Karpas-422 (cell line): ENCODE measurements around the gene ADAMTS9. TPM values are rescaled to one million over a fixed set of nuclear protein-coding genes. Genes with fewer than 3 reads are reported as not detected.

ENCODE experiments used
- DNase-seq: peaks from one replicate; pipeline ENCODE4 v3.0.0-alpha.2; 2015
- H2AFZ ChIP-seq: fragments of 200-600 bp; sonication (generic); 2 replicates; pipeline ENCODE4 v1.6.1; 2014; ENCODE audit warnings: antibody characterized with exemption, low read length, mixed read lengths
- H3K27ac ChIP-seq: fragments of 200-600 bp; sonication (generic); 2 replicates; pipeline ENCODE4 v1.5.1; 2014; ENCODE audit warnings: mild to moderate bottlenecking, low read length, moderate library complexity
- H3K27me3 ChIP-seq: fragments of 200-600 bp; sonication (generic); 2 replicates; pipeline ENCODE4 v1.6.1; 2014; ENCODE audit warnings: low read length, mixed read lengths
- H3K36me3 ChIP-seq: fragments of 200-600 bp; sonication (generic); 2 replicates; pipeline ENCODE4 v1.6.1; 2014; ENCODE audit warnings: low read length, mixed read lengths; ENCODE audit not compliant: insufficient read depth
- H3K4me1 ChIP-seq: fragments of 200-600 bp; sonication (generic); 2 replicates; pipeline ENCODE4 v1.6.1; 2014; ENCODE audit warnings: mild to moderate bottlenecking, low read length, mixed read lengths
- H3K4me2 ChIP-seq: fragments of 200-600 bp; sonication (generic); 2 replicates; pipeline ENCODE4 v1.6.1; 2014; ENCODE audit warnings: low read length, low read depth, mild to moderate bottlenecking; ENCODE audit not compliant: poor library complexity, severe bottlenecking
- H3K4me3 ChIP-seq: fragments of 200-600 bp; sonication (generic); 2 replicates; pipeline ENCODE4 v1.5.1; 2014; ENCODE audit warnings: mild to moderate bottlenecking, antibody characterized with exemption, low read length, mixed read lengths
- H3K79me2 ChIP-seq: fragments of 200-600 bp; sonication (generic); 2 replicates; pipeline ENCODE4 v1.6.1; 2014; ENCODE audit warnings: mild to moderate bottlenecking, low read length, mixed read lengths
- H3K9ac ChIP-seq: fragments of 200-600 bp; sonication (generic); 2 replicates; pipeline ENCODE4 v1.6.0; 2014; ENCODE audit warnings: low read length
- H3K9me2 ChIP-seq: fragments of 200-600 bp; sonication (generic), shearing (Covaris generic); replicated peaks from 2 replicates; pipeline ENCODE4 v1.6.0; 2014; ENCODE audit warnings: mild to moderate bottlenecking, low read length, moderate library complexity; ENCODE audit not compliant: insufficient read depth
- H3K9me3 ChIP-seq: fragments of 300-700, 200-600 bp; sonication (generic); 2 replicates; pipeline ENCODE4 v1.6.1; 2014; ENCODE audit warnings: low read length, mixed read lengths
- H4K20me1 ChIP-seq: fragments of 200-600 bp; sonication (generic); 2 replicates; pipeline ENCODE4 v1.6.1; 2014; ENCODE audit warnings: mild to moderate bottlenecking, antibody characterized with exemption, low read length, low read depth; ENCODE audit not compliant: insufficient read depth
- total RNA-seq: library from RNA; depleted of rRNA; stranded (reverse); fragments of >200 nt; shearing (Covaris generic); gene quantifications from 2 replicates; pipeline ENCODE4 v1.2.3, GENCODE V29; 2014; ENCODE audit warnings: low replicate concordance

The ADAMTS9 gene
- total RNA-seq, 1 experiment from 2014 or later: not detected

GRCh38 chr3:64578062-64578770 is 109.6 kb downstream of the ADAMTS9 start:
- no peak overlapping the region for H3K9ac ChIP-seq
- H3K36me3 ChIP-seq: no peaks in the 10 kb centered on the region

GRCh38 chr3:64576211-64576775 is 111.5 kb downstream of the ADAMTS9 start:
- DNase-seq: no peak
- Histone ChIP-seq H3K4me1 (no peaks in the 10 kb centered on the region), H3K9me3 (no peaks in the 10 kb centered on the region), H4K20me1 (no peaks in the 10 kb centered on the region), H3K9ac (no peak overlapping the region), H3K27me3 (no peaks in the 10 kb centered on the region), H2AFZ (no peak overlapping the region), H3K4me2 (no peak overlapping the region), H3K79me2 (no peaks in the 10 kb centered on the region), H3K27ac (no peak overlapping the region), H3K36me3 (no peaks in the 10 kb centered on the region), H3K9me2 (no peaks in the 10 kb centered on the region), H3K4me3 (no peak overlapping the region)

More at GRCh38 chr3:64578062-64578770, 109.6 kb downstream of the ADAMTS9 start:
- Histone ChIP-seq H3K27me3 (no peaks in the 10 kb centered on the region), H2AFZ (no peak overlapping the region), H3K9me2 (no peaks in the 10 kb centered on the region), H3K4me1 (no peaks in the 10 kb centered on the region), H3K9me3 (no peaks in the 10 kb centered on the region), H3K27ac (no peak overlapping the region), H4K20me1 (no peaks in the 10 kb centered on the region), H3K4me3 (no peak overlapping the region), H3K4me2 (no peak overlapping the region), H3K79me2 (no peaks in the 10 kb centered on the region)
- no peak for DNase-seq

GRCh38 chr3:64575211-64575844 is 112.5 kb downstream of the ADAMTS9 start:
- no peaks in the 10 kb centered on the region for H3K79me2 ChIP-seq
- no peak overlapping the region for H3K4me2 ChIP-seq
- peak; percentile 64 for DNase-seq
- H3K9ac ChIP-seq: no peak overlapping the region
- no peak overlapping the region for H3K4me3 ChIP-seq
- no peak overlapping the region for H3K27ac ChIP-seq
- H3K9me3 ChIP-seq: no peaks in the 10 kb centered on the region
- no peak overlapping the region for H2AFZ ChIP-seq
- H3K4me1 ChIP-seq: no peaks in the 10 kb centered on the region
- no peaks in the 10 kb centered on the region for H3K27me3 ChIP-seq
- H3K36me3 ChIP-seq: no peaks in the 10 kb centered on the region
- H4K20me1 ChIP-seq: no peaks in the 10 kb centered on the region
- no peaks in the 10 kb centered on the region for H3K9me2 ChIP-seq

GRCh38 chr3:64574194-64574593 is 113.6 kb downstream of the ADAMTS9 start:
- Histone ChIP-seq H3K79me2 (no peaks in the 10 kb centered on the region), H3K36me3 (no peaks in the 10 kb centered on the region), H2AFZ (no peak overlapping the region), H3K27me3 (no peaks in the 10 kb centered on the region), H3K4me3 (no peak overlapping the region), H3K9ac (no peak overlapping the region), H4K20me1 (no peaks in the 10 kb centered on the region), H3K27ac (no peak overlapping the region), H3K4me2 (no peak overlapping the region), H3K9me2 (no peaks in the 10 kb centered on the region), H3K9me3 (no peaks in the 10 kb centered on the region), H3K4me1 (no peaks in the 10 kb centered on the region)
- no peak for DNase-seq

GRCh38 chr3:64571982-64572381 is 115.8 kb downstream of the ADAMTS9 start:
- no peaks in the 10 kb centered on the region for H3K79me2 ChIP-seq
- no peaks in the 10 kb centered on the region for H3K36me3 ChIP-seq
- no peaks in the 10 kb centered on the region for H3K9me3 ChIP-seq
- no peaks in the 10 kb centered on the region; the same call in 1 of the 2 replicates for H3K27me3 ChIP-seq
- H3K4me3 ChIP-seq: no peak overlapping the region
- no peak overlapping the region for H2AFZ ChIP-seq
- no peaks in the 10 kb centered on the region for H4K20me1 ChIP-seq
- no peak overlapping the region for H3K4me2 ChIP-seq
- no peak overlapping the region for H3K27ac ChIP-seq
- no peaks in the 10 kb centered on the region for H3K9me2 ChIP-seq
- no peak overlapping the region for H3K9ac ChIP-seq
- no peak for DNase-seq
- H3K4me1 ChIP-seq: no peaks in the 10 kb centered on the region

GRCh38 chr3:64568895-64569517 is 118.8 kb downstream of the ADAMTS9 start:
- H3K4me1 ChIP-seq: no peaks in the 10 kb centered on the region
- H3K27ac ChIP-seq: no peak overlapping the region
- H3K79me2 ChIP-seq: no peaks in the 10 kb centered on the region
- H2AFZ ChIP-seq: no peak overlapping the region
- no peak for DNase-seq
- H3K9me2 ChIP-seq: no peaks in the 10 kb centered on the region
- H3K9me3 ChIP-seq: no peaks in the 10 kb centered on the region
- no peaks in the 10 kb centered on the region; the same call in 1 of the 2 replicates for H3K27me3 ChIP-seq
- H4K20me1 ChIP-seq: no peaks in the 10 kb centered on the region
- no peak overlapping the region for H3K4me3 ChIP-seq
- no peak overlapping the region for H3K4me2 ChIP-seq
- H3K9ac ChIP-seq: no peak overlapping the region
- no peaks in the 10 kb centered on the region for H3K36me3 ChIP-seq

- Histone ChIP-seq H3K27ac (no peak overlapping the region), H3K9me3 (no peaks in the 10 kb centered on the region), H3K9me2 (no peaks in the 10 kb centered on the region), H2AFZ (no peak overlapping the region), H4K20me1 (no peaks in the 10 kb centered on the region), H3K9ac (no peak overlapping the region), H3K36me3 (no peaks in the 10 kb centered on the region), H3K27me3 (no peaks in the 10 kb centered on the region; the same call in 1 of the 2 replicates), H3K4me3 (no peak overlapping the region), H3K4me1 (no peaks in the 10 kb centered on the region), H3K79me2 (no peaks in the 10 kb centered on the region), H3K4me2 (no peak overlapping the region)
- DNase-seq: no peak
Observed at GRCh38 chr3:64566859-64567258, 120.9 kb downstream of the ADAMTS9 start.

GRCh38 chr3:64563751-64564150 is 124.0 kb downstream of the ADAMTS9 start:
- H3K27ac ChIP-seq: no peak overlapping the region

More at GRCh38 chr3:64563751-64564150, 124.0 kb downstream of the ADAMTS9 start:
- Histone ChIP-seq H4K20me1 (no peaks in the 10 kb centered on the region), H3K79me2 (no peaks in the 10 kb centered on the region), H3K9me2 (no peaks in the 10 kb centered on the region), H3K9ac (no peak overlapping the region), H3K4me1 (no peaks in the 10 kb centered on the region), H3K36me3 (no peaks in the 10 kb centered on the region), H3K4me2 (no peak overlapping the region), H3K27me3 (no peaks in the 10 kb centered on the region; the same call in 1 of the 2 replicates), H3K4me3 (no peak overlapping the region), H3K9me3 (no peaks in the 10 kb centered on the region), H2AFZ (no peak overlapping the region)
- no peak for DNase-seq
